Measurements from ENCODE around the gene FGF21.
A peak's percentile ranks its signal among the peaks of the same experiment; 100 is the strongest.

DNA sequence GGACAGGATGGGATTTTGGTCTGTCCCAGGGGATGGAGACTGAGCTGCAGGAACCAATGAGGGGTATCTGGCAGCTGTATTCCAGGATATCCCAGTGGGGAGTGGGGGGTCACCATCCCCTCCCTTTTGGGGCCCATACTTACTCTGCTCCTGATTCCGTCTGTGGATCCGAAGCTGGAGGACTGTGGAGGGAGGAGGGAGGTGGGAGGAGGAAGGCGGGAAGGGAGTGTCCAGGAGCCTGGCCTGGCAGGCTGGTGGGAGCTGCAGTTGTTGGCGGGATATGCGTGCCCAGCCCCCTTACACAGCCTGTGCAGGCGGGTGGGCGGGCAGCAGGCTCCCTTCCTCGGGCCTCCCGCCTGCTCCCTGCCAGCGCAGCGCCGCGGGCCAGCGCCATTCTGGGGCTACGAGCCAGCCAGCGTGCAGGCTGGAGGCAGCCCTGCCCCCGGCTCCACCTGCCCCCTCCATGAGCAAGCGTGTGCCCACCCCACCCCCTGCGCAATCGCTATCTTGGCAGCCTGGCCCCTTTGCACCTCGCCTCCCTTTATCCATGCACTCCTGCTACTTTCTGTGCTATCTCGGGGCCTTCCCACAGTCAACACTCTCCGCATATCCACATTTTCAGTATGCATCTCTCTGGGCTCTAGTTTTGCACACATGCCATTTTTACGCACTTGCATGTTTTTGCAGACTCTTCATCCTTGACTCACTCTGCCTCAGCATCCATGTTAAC, 38.6 kb upstream of the FGF21 start:
- TF ChIP-seq, protein P1, sequence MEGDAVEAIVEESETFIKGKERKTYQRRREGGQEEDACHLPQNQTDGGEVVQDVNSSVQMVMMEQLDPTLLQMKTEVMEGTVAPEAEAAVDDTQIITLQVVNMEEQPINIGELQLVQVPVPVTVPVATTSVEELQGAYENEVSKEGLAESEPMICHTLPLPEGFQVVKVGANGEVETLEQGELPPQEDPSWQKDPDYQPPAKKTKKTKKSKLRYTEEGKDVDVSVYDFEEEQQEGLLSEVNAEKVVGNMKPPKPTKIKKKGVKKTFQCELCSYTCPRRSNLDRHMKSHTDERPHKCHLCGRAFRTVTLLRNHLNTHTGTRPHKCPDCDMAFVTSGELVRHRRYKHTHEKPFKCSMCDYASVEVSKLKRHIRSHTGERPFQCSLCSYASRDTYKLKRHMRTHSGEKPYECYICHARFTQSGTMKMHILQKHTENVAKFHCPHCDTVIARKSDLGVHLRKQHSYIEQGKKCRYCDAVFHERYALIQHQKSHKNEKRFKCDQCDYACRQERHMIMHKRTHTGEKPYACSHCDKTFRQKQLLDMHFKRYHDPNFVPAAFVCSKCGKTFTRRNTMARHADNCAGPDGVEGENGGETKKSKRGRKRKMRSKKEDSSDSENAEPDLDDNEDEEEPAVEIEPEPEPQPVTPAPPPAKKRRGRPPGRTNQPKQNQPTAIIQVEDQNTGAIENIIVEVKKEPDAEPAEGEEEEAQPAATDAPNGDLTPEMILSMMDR (IDR thresholded peaks at IDR 0.05): no peak
- TF ChIP-seq FOXM1 (IDR thresholded peaks at IDR 0.05; ENCODE audit: low read depth) (no peak), CHD2 (IDR thresholded peaks at IDR 0.05; ENCODE audit: low read length, partially characterized antibody) (no peak), SIN3A (IDR thresholded peaks at IDR 0.05; ENCODE audit: borderline replicate concordance, low read depth, low read length) (no peak), EZH2phosphoT487 (IDR thresholded peaks at IDR 0.05; ENCODE audit: borderline replicate concordance, low read depth) (no peak), RFX5 (IDR thresholded peaks at IDR 0.05; ENCODE audit: low read length) (no peak), JUND (IDR thresholded peaks at IDR 0.05) (no peak), TEAD4 (IDR thresholded peaks at IDR 0.05; ENCODE audit: borderline replicate concordance, insufficient read depth) (no peak), YY1 (IDR thresholded peaks at IDR 0.05; ENCODE audit: low read depth) (0 out of 2 replicates have a peak, but pooled peaks have one; percentile 56)
- TF ChIP-seq, protein P2, sequence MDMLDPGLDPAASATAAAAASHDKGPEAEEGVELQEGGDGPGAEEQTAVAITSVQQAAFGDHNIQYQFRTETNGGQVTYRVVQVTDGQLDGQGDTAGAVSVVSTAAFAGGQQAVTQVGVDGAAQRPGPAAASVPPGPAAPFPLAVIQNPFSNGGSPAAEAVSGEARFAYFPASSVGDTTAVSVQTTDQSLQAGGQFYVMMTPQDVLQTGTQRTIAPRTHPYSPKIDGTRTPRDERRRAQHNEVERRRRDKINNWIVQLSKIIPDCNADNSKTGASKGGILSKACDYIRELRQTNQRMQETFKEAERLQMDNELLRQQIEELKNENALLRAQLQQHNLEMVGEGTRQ (IDR thresholded peaks at IDR 0.05; ENCODE audit: borderline replicate concordance, low read depth, low read length): no peak

Measured in SK-N-SH (cell line).